H9 (cell line): ENCODE data around the gene EPS8L3. TPM values are rescaled to one million over a fixed set of nuclear protein-coding genes. Genes with fewer than 3 reads are reported as not detected.

Experiments used
- DNase-seq: peaks from one replicate; pipeline ENCODE4 v3.0.0-alpha.2; 2017
- H2AFZ ChIP-seq: one replicate; pipeline ENCODE4 v1.6.1; 2013; ENCODE audit warnings: mild to moderate bottlenecking, low read length, control low read depth, moderate library complexity
- H2AK5ac ChIP-seq: 2 replicates; pipeline ENCODE4 v1.6.1; 2013; ENCODE audit warnings: low read length, control low read depth, mixed read lengths; ENCODE audit not compliant: insufficient read length
- H2BK120ac ChIP-seq: one replicate; pipeline ENCODE4 v1.6.1; 2013; ENCODE audit warnings: low read depth, mild to moderate bottlenecking, low read length, control low read depth, inconsistent platforms; ENCODE audit not compliant: poor library complexity, severe bottlenecking
- H2BK12ac ChIP-seq: 2 replicates; pipeline ENCODE4 v1.6.1; 2013; ENCODE audit warnings: low read length, control low read depth, mixed read lengths, low read depth; ENCODE audit not compliant: insufficient read length
- H2BK15ac ChIP-seq: 2 replicates; pipeline ENCODE4 v1.6.1; 2013; ENCODE audit warnings: low read depth, low read length, control low read depth
- H2BK20ac ChIP-seq: one replicate; pipeline ENCODE4 v1.6.1; 2013; ENCODE audit warnings: low read depth, mild to moderate bottlenecking, low read length, control low read depth, inconsistent platforms; ENCODE audit not compliant: poor library complexity, severe bottlenecking
- H2BK5ac ChIP-seq: 2 replicates; pipeline ENCODE4 v1.6.1; 2013; ENCODE audit warnings: low read length, control low read depth, mixed read lengths; ENCODE audit not compliant: insufficient read length
- H3K14ac ChIP-seq: 2 replicates; pipeline ENCODE4 v1.6.1; 2013; ENCODE audit warnings: low read length, control low read depth; ENCODE audit not compliant: insufficient read depth
- H3K18ac ChIP-seq: 2 replicates; pipeline ENCODE4 v1.6.1; 2013; ENCODE audit warnings: low read depth, mild to moderate bottlenecking, mixed read lengths, low read length, control low read depth; ENCODE audit not compliant: insufficient read length
- H3K23ac ChIP-seq: 2 replicates; pipeline ENCODE4 v1.6.1; 2013; ENCODE audit warnings: low read length, control low read depth, mixed read lengths, low read depth; ENCODE audit not compliant: insufficient read length
- H3K23me2 ChIP-seq: 2 replicates; pipeline ENCODE4 v1.6.1; 2013; ENCODE audit warnings: low read depth, mild to moderate bottlenecking, mixed read lengths, low read length, control low read depth; ENCODE audit not compliant: insufficient read length, poor library complexity, severe bottlenecking
- H3K27ac ChIP-seq: 2 replicates; pipeline ENCODE4 v1.5.1; 2013; ENCODE audit warnings: low read length, control low read depth, mixed read lengths, low read depth; ENCODE audit not compliant: insufficient read length
- H3K27me3 ChIP-seq: 2 replicates; pipeline ENCODE4 v1.6.1; 2013; ENCODE audit warnings: low read length, control low read depth, inconsistent platforms; ENCODE audit not compliant: insufficient read depth
- H3K4ac ChIP-seq: 2 replicates; pipeline ENCODE4 v1.6.1; 2013; ENCODE audit warnings: low read depth, mild to moderate bottlenecking, control low read depth, inconsistent platforms, low read length, moderate library complexity
- H3K4me1 ChIP-seq: 2 replicates; pipeline ENCODE4 v1.6.1; 2013; ENCODE audit warnings: low read length, control low read depth, inconsistent platforms; ENCODE audit not compliant: insufficient read depth
- H3K4me2 ChIP-seq: 2 replicates; pipeline ENCODE4 v1.6.1; 2013; ENCODE audit warnings: low read length, control low read depth, mixed read lengths; ENCODE audit not compliant: insufficient read length, insufficient read depth
- H3K56ac ChIP-seq: 2 replicates; pipeline ENCODE4 v1.6.1; 2013; ENCODE audit warnings: low read depth, mild to moderate bottlenecking, mixed read lengths, low read length, control low read depth; ENCODE audit not compliant: insufficient read length
- H3K79me1 ChIP-seq: 2 replicates; pipeline ENCODE4 v1.6.1; 2013; ENCODE audit warnings: low read depth, mild to moderate bottlenecking, moderate library complexity, low read length, control low read depth, inconsistent platforms; ENCODE audit not compliant: insufficient read depth, poor library complexity, severe bottlenecking
- H3K79me2 ChIP-seq: 2 replicates; pipeline ENCODE4 v1.6.1; 2013; ENCODE audit warnings: low read length, control low read depth, inconsistent platforms; ENCODE audit not compliant: insufficient read depth
- H3K9ac ChIP-seq: 2 replicates; pipeline ENCODE4 v1.6.1; 2013; ENCODE audit warnings: low read length, control low read depth, mixed read lengths; ENCODE audit not compliant: insufficient read length; ENCODE audit errors: extremely low read depth
- H3K9me3 ChIP-seq: one replicate; pipeline ENCODE4 v1.6.1; 2013; ENCODE audit warnings: low read depth, low read length, inconsistent platforms; ENCODE audit not compliant: control insufficient read depth
- H3T11ph ChIP-seq: one replicate; pipeline ENCODE4 v1.6.1; 2013; ENCODE audit warnings: mild to moderate bottlenecking, low read length, control low read depth, inconsistent platforms
- H4K20me1 ChIP-seq: one replicate; pipeline ENCODE4 v1.6.1; 2013; ENCODE audit not compliant: control insufficient read depth, insufficient read length, insufficient read depth
- H4K5ac ChIP-seq: 2 replicates; pipeline ENCODE4 v1.6.1; 2013; ENCODE audit warnings: low read depth, mild to moderate bottlenecking, mixed read lengths, low read length, control low read depth; ENCODE audit not compliant: insufficient read length
- H4K8ac ChIP-seq: replicated peaks from 2 replicates; pipeline ENCODE4 v1.6.1; 2013; ENCODE audit warnings: low read length, control low read depth, mixed read lengths, low read depth; ENCODE audit not compliant: insufficient read length
- H4K91ac ChIP-seq: 2 replicates; pipeline ENCODE4 v1.6.1; 2013; ENCODE audit warnings: low read depth, mild to moderate bottlenecking, moderate library complexity, mixed read lengths, low read length, control low read depth; ENCODE audit not compliant: insufficient read length
- H3K27ac Mint-ChIP-seq, 3 experiments: 2 replicates in 2 of 3; 3 replicates in 1 of 3; pipeline ENCODE4 v1.8.0; 2020 to 2021; ENCODE audit warnings: mixed read lengths in 3 of 3, mild to moderate bottlenecking in 1 of 3, moderate library complexity in 1 of 3
- H3K27me3 Mint-ChIP-seq: 2 replicates; pipeline ENCODE4 v1.8.0; 2021; ENCODE audit warnings: low read depth, mild to moderate bottlenecking, moderate library complexity, mixed read lengths
- H3K36me3 Mint-ChIP-seq, 3 experiments: 2 replicates in 2 of 3; 3 replicates in 1 of 3; pipeline ENCODE4 v1.8.0; 2020 to 2021; ENCODE audit warnings: low read depth in 3 of 3, mixed read lengths in 3 of 3; ENCODE audit not compliant: insufficient read depth in 1 of 3
- H3K4me1 Mint-ChIP-seq, 2 experiments: 2 replicates each; pipeline ENCODE4 v1.8.0; 2020; ENCODE audit warnings: mixed read lengths in 2 of 2
- H3K4me3 Mint-ChIP-seq, 2 experiments: 2 replicates in 1 of 2; 3 replicates in 1 of 2; pipeline ENCODE4 v1.8.0; 2020 to 2021; ENCODE audit warnings: mild to moderate bottlenecking in 2 of 2, mixed read lengths in 2 of 2, moderate library complexity in 1 of 2
- H3K9me3 Mint-ChIP-seq, 2 experiments: 2 replicates in 1 of 2; 3 replicates in 1 of 2; pipeline ENCODE4 v1.8.0; 2020; ENCODE audit warnings: mild to moderate bottlenecking in 2 of 2, mixed read lengths in 2 of 2, moderate library complexity in 1 of 2
- CTCF ChIP-seq: fragments of 200-600 bp; sonication (generic); conservative IDR thresholded peaks from 3 replicates; pipeline ENCODE4 v1.8.0; 2021; ENCODE audit warnings: antibody characterized with exemption, mild to moderate bottlenecking
- WGBS: extraction: QIAGEN DNeasy Blood & Tissue Kit; methylation state at CpG from one replicate; pipeline ENCODE4 v1.1.7; 2013; ENCODE audit warnings: missing lambda C conversion rate, low lambda C conversion rate, mixed read lengths; ENCODE audit not compliant: insufficient read length; ENCODE audit errors: extremely low coverage; 5-methylcytosine and 5-hydroxymethylcytosine counted together
- total RNA-seq: library from RNA; stranded (reverse); gene quantifications from 2 replicates; pipeline ENCODE4 v1.2.1, GENCODE V29; 2021

Gene EPS8L3
- total RNA-seq, 1 experiment from 2014 or later, result not detected

GRCh38 chr1:109780982-109781381 is 17.3 kb upstream of the EPS8L3 start:
- no peak overlapping the region for H2AFZ ChIP-seq
- H3K9me3 ChIP-seq, result no peaks in the 10 kb centered on the region
- no peak overlapping the region for H3K56ac ChIP-seq
- H3T11ph ChIP-seq, result no peak overlapping the region
- no peak overlapping the region for H3K4ac ChIP-seq
- no peaks in the 10 kb centered on the region for H4K20me1 ChIP-seq
- H2BK15ac ChIP-seq, result no peak overlapping the region
- H3K9ac ChIP-seq, result no peak overlapping the region
- peaks cover 2% of the 10 kb centered on the region; the same call in 1 of the 2 replicates for H3K27me3 Mint-ChIP-seq
- no peak overlapping the region for H3K18ac ChIP-seq
- no peak overlapping the region for H2BK12ac ChIP-seq
- H3K79me1 ChIP-seq, result no peaks in the 10 kb centered on the region
- H3K4me1 Mint-ChIP-seq, result peaks cover 25 to 34% of the 10 kb centered on the region in 2 experiments
- H3K36me3 Mint-ChIP-seq, result peaks cover 0 to 8% (median 0%) of the 10 kb centered on the region in 3 experiments; a peak in 4 of 7 replicates
- H3K27ac ChIP-seq, result no peak overlapping the region
- H4K8ac ChIP-seq, result no peak overlapping the region
- no peak overlapping the region for H2AK5ac ChIP-seq
- H3K23ac ChIP-seq, result no peak overlapping the region
- H4K91ac ChIP-seq, result no peak overlapping the region
- no peak overlapping the region for H3K4me3 Mint-ChIP-seq
- no peak for DNase-seq
- no peak for TF ChIP-seq CTCF
- H3K4me2 ChIP-seq, result no peak overlapping the region
- H2BK5ac ChIP-seq, result no peak overlapping the region
- no peaks in the 10 kb centered on the region for H3K27me3 ChIP-seq
- H3K4me1 ChIP-seq, result 0 out of 2 replicates have a peak, but pooled peaks cover 2% of the 10 kb centered on the region
- H3K27ac Mint-ChIP-seq, result no peak overlapping the region
- H3K9me3 Mint-ChIP-seq, result peaks cover 2 to 10% of the 10 kb centered on the region in 2 experiments; a peak in 3 of 5 replicates
- no CpG with 5 or more reads among the region's 1 CpG for WGBS
- no peak overlapping the region for H3K14ac ChIP-seq
- no peak overlapping the region for H2BK120ac ChIP-seq
- H3K23me2 ChIP-seq, result no peaks in the 10 kb centered on the region
- no peak overlapping the region for H2BK20ac ChIP-seq
- H3K79me2 ChIP-seq, result no peaks in the 10 kb centered on the region
- no peak overlapping the region for H4K5ac ChIP-seq
